NCI-H82 treated with DMSO at 0.1 percent for 48 hours (cell line): ENCODE data around the gene DPH6.

ENCODE experiments used
- DNase-seq: peaks from one replicate; lab custom pipeline; 2025; ENCODE audit not compliant: unreplicated experiment; lab: John Stamatoyannopoulos, UW

Gene DPH6

GRCh38 chr15:35487417-35487816 is 58.5 kb downstream of the DPH6 start:
- no peak for DNase-seq

- no peak for DNase-seq
Measured at GRCh38 chr15:35486296-35486695, 59.7 kb downstream of the DPH6 start.

- DNase-seq = no peak
Measured at GRCh38 chr15:35485411-35485810, 60.6 kb downstream of the DPH6 start.

GRCh38 chr15:35484231-35484945 is 61.6 kb downstream of the DPH6 start:
- no peak for DNase-seq

GRCh38 chr15:35481992-35482391 is 64.0 kb downstream of the DPH6 start:
- no peak for DNase-seq

GRCh38 chr15:35481064-35481463 is 64.9 kb downstream of the DPH6 start:
- DNase-seq = no peak

GRCh38 chr15:35479423-35479822 is 66.5 kb downstream of the DPH6 start:
- DNase-seq = no peak

- no peak for DNase-seq
Measured at GRCh38 chr15:35477312-35478262, 68.4 kb downstream of the DPH6 start.

- no peak for DNase-seq
Measured at GRCh38 chr15:35471024-35471423, 74.9 kb downstream of the DPH6 start.

- DNase-seq = no peak
Measured at GRCh38 chr15:35470441-35470840, 75.5 kb downstream of the DPH6 start.

- no peak for DNase-seq
Measured at GRCh38 chr15:35466476-35466875, 79.5 kb downstream of the DPH6 start.

GRCh38 chr15:35465783-35466182 is 80.2 kb downstream of the DPH6 start:
- no peak for DNase-seq

- DNase-seq = no peak
Measured at GRCh38 chr15:35460616-35461015, 85.3 kb downstream of the DPH6 start.

- no peak for DNase-seq
Measured at GRCh38 chr15:35458176-35458856, 87.6 kb downstream of the DPH6 start.

- DNase-seq = no peak
Measured at GRCh38 chr15:35455201-35455600, 90.8 kb downstream of the DPH6 start.

GRCh38 chr15:35450492-35450891 is 95.5 kb downstream of the DPH6 start:
- no peak for DNase-seq

GRCh38 chr15:35448294-35448693 is 97.7 kb downstream of the DPH6 start:
- no peak for DNase-seq

- no peak for DNase-seq
Measured at GRCh38 chr15:35445891-35446290, 100.1 kb downstream of the DPH6 start.

- peak; percentile 4 for DNase-seq
Measured at GRCh38 chr15:35444557-35445204, 101.3 kb downstream of the DPH6 start.

- no peak for DNase-seq
Measured at GRCh38 chr15:35443376-35443775, 102.6 kb downstream of the DPH6 start.

- no peak for DNase-seq
Measured at GRCh38 chr15:35442742-35443141, 103.2 kb downstream of the DPH6 start.
